ENCODE results near the gene APBB3. TPM values are rescaled to one million over a fixed set of nuclear protein-coding genes. Genes with fewer than 3 reads are reported as not detected.

APBB3 gene
- total RNA-seq, 1 donor from 2014 or later, result 68.5 TPM

DNA sequence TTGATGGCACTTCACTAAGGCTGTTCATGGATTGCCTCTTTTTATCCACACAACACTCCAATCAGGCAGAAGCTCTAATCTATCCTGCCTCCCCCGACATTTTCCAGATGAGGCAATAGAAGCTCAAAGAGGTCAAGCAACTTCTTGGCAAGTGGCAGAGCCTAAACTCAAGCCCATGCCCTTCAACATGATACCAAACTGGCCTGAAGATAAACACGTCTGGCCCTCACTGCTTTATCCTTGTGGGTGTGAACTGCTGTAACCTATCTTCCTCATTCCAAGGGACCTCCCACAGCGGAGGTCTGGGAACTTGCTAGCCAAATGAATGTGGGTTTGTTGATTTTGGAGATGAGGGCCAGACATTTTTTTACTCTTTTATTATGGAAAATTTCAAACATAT lies 9.8 kb upstream of the APBB3 start:
- no peak for DNase-seq (ENCODE audit: low spot score in 2 of 2, unreplicated experiment in 2 of 2)
- Mint-ChIP-seq H3K27me3 (ENCODE audit: low read depth) (no peaks in the 10 kb centered on the region), H3K36me3 (no peaks in the 10 kb centered on the region), H3K4me1 (no peaks in the 10 kb centered on the region), H3K4me3 (no peak overlapping the region), H3K9me3 (peaks cover 5% of the 10 kb centered on the region), H3K27ac (no peak overlapping the region)
- TF ChIP-seq, protein P1, sequence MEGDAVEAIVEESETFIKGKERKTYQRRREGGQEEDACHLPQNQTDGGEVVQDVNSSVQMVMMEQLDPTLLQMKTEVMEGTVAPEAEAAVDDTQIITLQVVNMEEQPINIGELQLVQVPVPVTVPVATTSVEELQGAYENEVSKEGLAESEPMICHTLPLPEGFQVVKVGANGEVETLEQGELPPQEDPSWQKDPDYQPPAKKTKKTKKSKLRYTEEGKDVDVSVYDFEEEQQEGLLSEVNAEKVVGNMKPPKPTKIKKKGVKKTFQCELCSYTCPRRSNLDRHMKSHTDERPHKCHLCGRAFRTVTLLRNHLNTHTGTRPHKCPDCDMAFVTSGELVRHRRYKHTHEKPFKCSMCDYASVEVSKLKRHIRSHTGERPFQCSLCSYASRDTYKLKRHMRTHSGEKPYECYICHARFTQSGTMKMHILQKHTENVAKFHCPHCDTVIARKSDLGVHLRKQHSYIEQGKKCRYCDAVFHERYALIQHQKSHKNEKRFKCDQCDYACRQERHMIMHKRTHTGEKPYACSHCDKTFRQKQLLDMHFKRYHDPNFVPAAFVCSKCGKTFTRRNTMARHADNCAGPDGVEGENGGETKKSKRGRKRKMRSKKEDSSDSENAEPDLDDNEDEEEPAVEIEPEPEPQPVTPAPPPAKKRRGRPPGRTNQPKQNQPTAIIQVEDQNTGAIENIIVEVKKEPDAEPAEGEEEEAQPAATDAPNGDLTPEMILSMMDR (IDR thresholded peaks at IDR 0.05; ENCODE audit: unreplicated experiment), result no peak

DNA sequence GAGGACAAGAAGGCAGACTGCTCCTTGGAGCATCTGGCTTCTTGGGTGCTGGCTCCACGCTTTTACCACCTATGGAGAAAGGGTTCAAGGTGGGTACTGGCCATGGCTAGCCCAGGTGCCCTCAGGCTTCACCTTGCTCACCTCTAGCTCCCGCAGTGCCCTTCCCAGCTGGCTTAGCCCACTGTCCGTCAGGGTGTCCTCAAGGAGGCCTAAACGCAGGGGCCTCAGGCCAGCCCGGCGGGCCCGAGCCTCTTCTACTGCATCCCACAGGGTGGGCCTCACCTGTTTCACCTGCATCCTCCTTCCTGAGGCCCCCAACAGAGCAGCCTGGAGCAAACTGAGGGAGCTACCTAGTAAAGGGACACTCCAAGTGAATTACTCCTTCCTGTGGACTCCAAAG lies 9.3 kb upstream of the APBB3 start:
- Mint-ChIP-seq H3K9me3 (peaks cover 5% of the 10 kb centered on the region), H3K27me3 (ENCODE audit: low read depth) (no peaks in the 10 kb centered on the region), H3K4me1 (no peaks in the 10 kb centered on the region), H3K36me3 (peaks cover 1% of the 10 kb centered on the region), H3K27ac (no peak overlapping the region), H3K4me3 (no peak overlapping the region)
- no peak for DNase-seq (ENCODE audit: low spot score in 2 of 2, unreplicated experiment in 2 of 2)
- TF ChIP-seq, protein P1 (IDR thresholded peaks at IDR 0.05; ENCODE audit: unreplicated experiment), result no peak

DNA sequence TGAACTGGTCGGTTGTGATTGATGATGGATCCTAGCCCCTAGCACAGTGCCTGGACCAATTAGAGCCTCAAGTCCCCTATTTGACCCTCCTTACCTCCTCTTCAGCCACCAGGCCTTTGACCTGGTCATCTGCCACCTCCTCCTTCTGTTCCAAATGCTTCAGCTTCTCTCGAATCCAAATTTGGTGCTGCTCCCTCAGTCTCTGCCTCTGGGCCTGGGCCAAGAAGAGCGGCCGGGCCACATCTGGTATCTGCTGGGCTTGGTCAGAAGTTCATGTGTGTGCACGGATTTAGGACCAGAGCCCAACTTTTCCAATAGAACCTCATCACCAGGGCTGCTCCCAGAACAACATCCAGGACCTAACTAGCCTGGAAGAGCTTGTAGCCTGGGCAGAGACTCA lies 6.7 kb upstream of the APBB3 start:
- Mint-ChIP-seq H3K27me3 (ENCODE audit: low read depth) (no peaks in the 10 kb centered on the region), H3K9me3 (peaks cover 2% of the 10 kb centered on the region), H3K4me3 (no peak overlapping the region), H3K27ac (no peak overlapping the region), H3K36me3 (peaks cover 14% of the 10 kb centered on the region), H3K4me1 (peaks cover under 1% of the 10 kb centered on the region)
- TF ChIP-seq, protein P1 (IDR thresholded peaks at IDR 0.05; ENCODE audit: unreplicated experiment), result no peak
- DNase-seq (ENCODE audit: low spot score in 2 of 2, unreplicated experiment in 2 of 2), result no peak

DNA sequence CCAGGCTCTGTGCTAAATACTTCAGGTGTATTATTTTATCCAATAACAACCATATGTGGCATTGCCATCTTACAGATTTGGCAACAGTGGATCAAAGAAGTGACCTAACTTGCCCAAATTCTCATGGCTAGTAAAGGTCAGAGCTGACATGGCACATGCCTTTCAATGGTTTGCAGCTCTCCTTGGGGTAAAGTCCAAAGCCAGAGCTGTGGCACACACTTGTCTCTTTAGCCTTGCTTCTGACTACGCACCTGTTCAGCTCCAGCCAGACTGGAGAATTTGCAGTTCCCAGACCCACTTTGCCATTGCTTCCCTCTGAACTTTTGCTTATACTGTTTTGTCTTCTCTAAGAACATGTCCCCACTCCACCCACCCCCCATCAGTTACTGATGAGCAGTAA lies 6.1 kb upstream of the APBB3 start:
- H3K4me3 Mint-ChIP-seq, result no peak overlapping the region
- no peaks in the 10 kb centered on the region for H3K9me3 Mint-ChIP-seq
- no peaks in the 10 kb centered on the region for H3K27me3 Mint-ChIP-seq (ENCODE audit: low read depth)
- H3K36me3 Mint-ChIP-seq, result peaks cover 16% of the 10 kb centered on the region
- H3K27ac Mint-ChIP-seq, result no peak overlapping the region
- TF ChIP-seq, protein P1 (IDR thresholded peaks at IDR 0.05; ENCODE audit: unreplicated experiment), result no peak
- peaks cover 7% of the 10 kb centered on the region for H3K4me1 Mint-ChIP-seq
- DNase-seq (ENCODE audit: low spot score in 2 of 2, unreplicated experiment in 2 of 2), result no peak

DNA sequence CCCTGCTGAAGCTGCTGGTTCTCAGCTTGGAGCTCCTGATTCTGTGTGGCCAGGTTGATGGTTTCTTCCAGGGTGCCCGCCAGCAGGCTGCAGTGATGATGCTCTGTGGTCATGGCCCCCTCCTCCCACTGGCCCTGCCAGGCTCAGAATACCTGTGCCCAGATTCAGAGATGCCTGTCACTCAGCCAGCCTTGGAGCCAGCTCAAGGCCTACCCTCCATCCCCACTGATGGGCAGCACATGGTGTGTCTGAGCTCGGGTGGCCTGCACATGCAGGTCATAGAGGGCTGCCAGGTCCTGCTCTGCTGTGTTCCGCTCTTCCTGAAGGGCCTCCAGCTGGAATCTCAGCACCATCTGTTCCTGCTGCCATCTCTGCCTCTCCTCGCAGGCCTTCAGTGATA lies 5.7 kb upstream of the APBB3 start:
- TF ChIP-seq, protein P1 (IDR thresholded peaks at IDR 0.05; ENCODE audit: unreplicated experiment), result no peak
- Mint-ChIP-seq H3K4me1 (peaks cover 8% of the 10 kb centered on the region), H3K27ac (no peak overlapping the region), H3K27me3 (ENCODE audit: low read depth) (no peaks in the 10 kb centered on the region), H3K36me3 (peaks cover 16% of the 10 kb centered on the region), H3K9me3 (no peaks in the 10 kb centered on the region), H3K4me3 (no peak overlapping the region)
- no peak for DNase-seq (ENCODE audit: low spot score in 2 of 2, unreplicated experiment in 2 of 2)

DNA sequence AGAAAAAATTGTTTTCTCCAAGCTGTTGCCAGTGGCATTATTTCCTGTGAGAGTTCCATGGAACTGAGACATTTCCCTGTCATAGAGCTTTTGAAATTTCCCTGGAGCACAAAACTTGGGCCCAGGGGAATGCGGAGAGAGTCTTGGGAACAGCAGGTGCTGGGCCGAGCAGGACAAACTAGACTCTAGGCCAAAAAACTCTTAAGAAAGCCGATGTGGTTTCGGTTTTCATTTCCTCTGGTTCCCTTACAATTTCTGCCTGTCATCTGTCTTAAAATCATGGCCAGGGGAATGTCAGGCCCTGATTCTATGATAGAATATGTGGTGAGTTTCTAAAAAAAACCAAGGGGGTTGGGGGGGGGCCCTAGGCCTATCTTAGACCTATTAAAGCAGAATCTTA lies 4.8 kb upstream of the APBB3 start:
- H3K4me3 Mint-ChIP-seq, result no peak overlapping the region
- H3K36me3 Mint-ChIP-seq, result peaks cover 16% of the 10 kb centered on the region
- no peak overlapping the region for H3K27ac Mint-ChIP-seq
- DNase-seq (ENCODE audit: low spot score in 2 of 2, unreplicated experiment in 2 of 2), result no peak
- TF ChIP-seq, protein P1 (IDR thresholded peaks at IDR 0.05; ENCODE audit: unreplicated experiment), result no peak
- H3K27me3 Mint-ChIP-seq (ENCODE audit: low read depth), result no peaks in the 10 kb centered on the region
- H3K9me3 Mint-ChIP-seq, result no peaks in the 10 kb centered on the region
- peaks cover 11% of the 10 kb centered on the region for H3K4me1 Mint-ChIP-seq
